ENCODE measurements around the gene AGAP5. TPM values are rescaled to one million over a fixed set of nuclear protein-coding genes. Genes with fewer than 3 reads are reported as not detected.

Gene AGAP5
- total and polyA plus RNA-seq, 9 of the 15 experiments (the other 6 are each of a cell fraction or from before 2014, with no cell fraction given), result 0.32 to 7.5 (median 5.3) TPM

- TF ChIP-seq ATF7 (IDR thresholded peaks at IDR 0.05) (peak; percentile 93), FOS (IDR thresholded peaks at IDR 0.05; ENCODE audit: extremely low read depth, insufficient read length) (no peak), MGA (IDR thresholded peaks at IDR 0.05) (peak; percentile 68; the same call in 1 of the 2 replicates), ZBTB1 (CRISPR knock-in tag; IDR thresholded peaks at IDR 0.05; ENCODE audit: borderline replicate concordance, low read depth) (no peak), MIER1 (IDR thresholded peaks at IDR 0.05; ENCODE audit: low read depth) (no peak), NFIC (IDR thresholded peaks at IDR 0.05) (peak; percentile 67), TGIF2 (CRISPR knock-in tag; IDR thresholded peaks at IDR 0.05) (no peak), HMG20B (CRISPR knock-in tag; IDR thresholded peaks at IDR 0.05) (no peak), KLF10 (CRISPR knock-in tag; IDR thresholded peaks at IDR 0.05) (no peak), BRCA1 (IDR thresholded peaks at IDR 0.05) (no peak), BRCA1 (CRISPR knock-in tag; IDR thresholded peaks at IDR 0.05) (no peak), ZFP91 (CRISPR knock-in tag; IDR thresholded peaks at IDR 0.05) (0 out of 2 replicates have a peak, but pooled peaks have one; percentile 40)
Measured at GRCh38 chr10:73743905-73744663, 46.2 kb upstream of the AGAP5 start, which contains the start of gene SEC24C (continued).
